Type B pancreatic cell (in vitro differentiated cells): ENCODE results near the gene TAS2R50. TPM values are rescaled to one million over a fixed set of nuclear protein-coding genes. Genes with fewer than 3 reads are reported as not detected.

Experiments used
- DNase-seq: peaks from one replicate; pipeline ENCODE4 v3.0.0; 2021; ENCODE audit warnings: mixed read lengths; ENCODE audit not compliant: unreplicated experiment; ENCODE audit errors: extremely low spot score
- H3K27ac Mint-ChIP-seq: 2 replicates; pipeline ENCODE4 v1.8.0; 2021; ENCODE audit warnings: mild to moderate bottlenecking, mixed read lengths
- H3K27me3 Mint-ChIP-seq: 2 replicates; pipeline ENCODE4 v1.8.0; 2021; ENCODE audit warnings: mixed read lengths
- H3K36me3 Mint-ChIP-seq: 2 replicates; pipeline ENCODE4 v1.8.0; 2021; ENCODE audit warnings: mixed read lengths
- H3K4me1 Mint-ChIP-seq: one replicate; pipeline ENCODE4 v1.8.0; 2021; ENCODE audit warnings: mixed read lengths; ENCODE audit not compliant: unreplicated experiment
- H3K4me3 Mint-ChIP-seq: 2 replicates; pipeline ENCODE4 v1.8.0; 2021; ENCODE audit warnings: mild to moderate bottlenecking, mixed read lengths
- H3K9me3 Mint-ChIP-seq: 2 replicates; pipeline ENCODE4 v1.8.0; 2021; ENCODE audit warnings: mixed read lengths
- total RNA-seq: library from RNA; stranded (reverse); gene quantifications from 2 replicates; pipeline ENCODE4 v1.2.1, GENCODE V29; 2021; ENCODE audit warnings: low replicate concordance
- TF ChIP-seq, protein P1 (sequence below): fragments of 200-600 bp; sonication (generic); conservative IDR thresholded peaks from 2 replicates; pipeline ENCODE4 v1.5.0; 2021; ENCODE audit warnings: antibody characterized with exemption, mild to moderate bottlenecking

TAS2R50 gene
- total RNA-seq, 1 donor from 2014 or later, result 1.8 TPM

DNA sequence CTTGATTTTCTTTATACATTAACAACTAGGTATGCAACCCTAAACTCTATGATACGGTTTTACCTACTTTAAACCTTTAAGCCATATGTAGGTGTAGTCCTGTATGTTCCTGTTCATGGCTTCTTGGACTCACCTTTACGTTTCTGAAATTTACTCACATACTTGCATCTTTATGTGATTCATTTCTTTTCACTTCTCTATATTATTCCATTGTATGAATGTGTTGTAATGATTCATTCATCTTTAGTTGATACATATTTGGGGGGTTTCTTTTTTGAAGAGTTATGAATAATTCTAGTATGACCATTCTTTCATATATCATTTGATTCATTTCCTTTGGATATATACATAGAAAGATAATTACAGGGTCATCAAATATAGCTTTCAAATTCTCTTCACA lies 2.4 kb upstream of the TAS2R50 start:
- Mint-ChIP-seq H3K4me1 (no peaks in the 10 kb centered on the region), H3K27me3 (no peaks in the 10 kb centered on the region), H3K36me3 (peaks cover 15% of the 10 kb centered on the region), H3K9me3 (peaks cover 9% of the 10 kb centered on the region), H3K27ac (no peak overlapping the region), H3K4me3 (no peak overlapping the region)
- DNase-seq, result no peak
- TF ChIP-seq, protein P1, sequence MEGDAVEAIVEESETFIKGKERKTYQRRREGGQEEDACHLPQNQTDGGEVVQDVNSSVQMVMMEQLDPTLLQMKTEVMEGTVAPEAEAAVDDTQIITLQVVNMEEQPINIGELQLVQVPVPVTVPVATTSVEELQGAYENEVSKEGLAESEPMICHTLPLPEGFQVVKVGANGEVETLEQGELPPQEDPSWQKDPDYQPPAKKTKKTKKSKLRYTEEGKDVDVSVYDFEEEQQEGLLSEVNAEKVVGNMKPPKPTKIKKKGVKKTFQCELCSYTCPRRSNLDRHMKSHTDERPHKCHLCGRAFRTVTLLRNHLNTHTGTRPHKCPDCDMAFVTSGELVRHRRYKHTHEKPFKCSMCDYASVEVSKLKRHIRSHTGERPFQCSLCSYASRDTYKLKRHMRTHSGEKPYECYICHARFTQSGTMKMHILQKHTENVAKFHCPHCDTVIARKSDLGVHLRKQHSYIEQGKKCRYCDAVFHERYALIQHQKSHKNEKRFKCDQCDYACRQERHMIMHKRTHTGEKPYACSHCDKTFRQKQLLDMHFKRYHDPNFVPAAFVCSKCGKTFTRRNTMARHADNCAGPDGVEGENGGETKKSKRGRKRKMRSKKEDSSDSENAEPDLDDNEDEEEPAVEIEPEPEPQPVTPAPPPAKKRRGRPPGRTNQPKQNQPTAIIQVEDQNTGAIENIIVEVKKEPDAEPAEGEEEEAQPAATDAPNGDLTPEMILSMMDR, result no peak

GRCh38 chr12:10982244-10982643 lies 4.5 kb downstream of the TAS2R50 start:
- Mint-ChIP-seq H3K4me3 (no peak overlapping the region), H3K4me1 (no peaks in the 10 kb centered on the region), H3K36me3 (peaks cover 17% of the 10 kb centered on the region), H3K27me3 (no peaks in the 10 kb centered on the region), H3K27ac (no peak overlapping the region), H3K9me3 (no peaks in the 10 kb centered on the region)
- DNase-seq, result no peak
- TF ChIP-seq, protein P1, result no peak

GRCh38 chr12:10974965-10975364 lies 11.7 kb downstream of the TAS2R50 start:
- Mint-ChIP-seq H3K4me3 (no peak overlapping the region), H3K9me3 (no peaks in the 10 kb centered on the region), H3K27me3 (no peaks in the 10 kb centered on the region), H3K36me3 (peaks cover 32% of the 10 kb centered on the region), H3K4me1 (no peaks in the 10 kb centered on the region), H3K27ac (no peak overlapping the region)
- DNase-seq, result no peak
- TF ChIP-seq, protein P1, result no peak

GRCh38 chr12:10968765-10969456 lies 17.8 kb downstream of the TAS2R50 start:
- Mint-ChIP-seq H3K36me3 (peaks cover 31% of the 10 kb centered on the region), H3K27me3 (no peaks in the 10 kb centered on the region), H3K4me3 (no peak overlapping the region), H3K27ac (no peak overlapping the region), H3K4me1 (no peaks in the 10 kb centered on the region), H3K9me3 (no peaks in the 10 kb centered on the region)
- no peak for DNase-seq
- TF ChIP-seq, protein P1, result no peak

DNA sequence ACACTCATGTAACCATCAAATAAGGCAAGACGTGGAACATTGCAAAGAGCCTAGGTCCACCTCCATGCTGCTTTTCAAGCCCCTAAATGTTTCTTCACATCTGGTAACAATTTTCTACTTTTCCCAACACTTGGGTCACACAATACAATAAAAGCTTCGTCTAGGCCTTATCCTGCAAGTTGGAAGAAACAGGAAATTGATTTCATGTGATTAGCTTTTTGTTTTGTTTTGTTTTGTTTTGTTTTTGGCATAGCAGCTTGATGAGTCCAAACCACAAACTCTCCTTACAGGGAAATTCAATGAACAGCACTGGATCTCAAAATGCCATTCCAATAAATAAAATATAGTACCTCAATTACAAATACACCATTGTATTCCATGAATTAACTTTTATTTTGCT lies 19.3 kb downstream of the TAS2R50 start:
- H3K4me3 Mint-ChIP-seq, result no peak overlapping the region
- H3K27me3 Mint-ChIP-seq, result no peaks in the 10 kb centered on the region
- H3K36me3 Mint-ChIP-seq, result peaks cover 31% of the 10 kb centered on the region
- H3K9me3 Mint-ChIP-seq, result no peaks in the 10 kb centered on the region
- DNase-seq, result no peak
- H3K27ac Mint-ChIP-seq, result no peak overlapping the region
- no peaks in the 10 kb centered on the region for H3K4me1 Mint-ChIP-seq
- TF ChIP-seq, protein P1, result no peak
